GM23338 (cell line): ENCODE results near the gene FOXD1. TPM values are rescaled to one million over a fixed set of nuclear protein-coding genes. Genes with fewer than 3 reads are reported as not detected.

Source experiments
- ATAC-seq: fragments of 200-7000 bp; cut with Tn5 transposase; 3 replicates; pipeline ENCODE4 v1.9.1; 2020
- DNase-seq: peaks from one replicate; pipeline ENCODE4 v3.0.0-alpha.2; 2015; ENCODE audit warnings: low spot score
- H2AFZ ChIP-seq: fragments of 200-600 bp; sonication (generic); 2 replicates; pipeline ENCODE4 v1.8.0; 2016; ENCODE audit warnings: antibody characterized with exemption, mild to moderate bottlenecking, moderate library complexity
- H3F3A ChIP-seq: fragments of 200-600 bp; sonication (generic); replicated peaks from 2 replicates; pipeline ENCODE4 v1.8.0; 2017; ENCODE audit warnings: antibody characterized with exemption, mixed run types, low read depth
- H3K27ac ChIP-seq: fragments of 200-600 bp; sonication (generic); 2 replicates; pipeline ENCODE4 v1.6.1; 2016; ENCODE audit warnings: low read depth
- H3K27me3 ChIP-seq: fragments of 200-600 bp; sonication (generic); 2 replicates; pipeline ENCODE4 v1.8.0; 2016; ENCODE audit warnings: mild to moderate bottlenecking, mixed run types, moderate library complexity; ENCODE audit not compliant: insufficient read depth
- H3K36me3 ChIP-seq: fragments of 200-600 bp; sonication (generic); 2 replicates; pipeline ENCODE4 v1.8.0; 2016; ENCODE audit warnings: mild to moderate bottlenecking; ENCODE audit not compliant: insufficient read depth
- H3K4me1 ChIP-seq: fragments of 200-600 bp; sonication (generic); 2 replicates; pipeline ENCODE4 v1.8.0; 2016; ENCODE audit warnings: mild to moderate bottlenecking, moderate library complexity; ENCODE audit not compliant: insufficient read depth
- H3K4me2 ChIP-seq: fragments of 200-600 bp; sonication (generic); 2 replicates; pipeline ENCODE4 v1.7.1; 2017; ENCODE audit warnings: mixed run types
- H3K4me3 ChIP-seq: fragments of 200-600 bp; sonication (generic); 2 replicates; pipeline ENCODE4 v1.6.1; 2016; ENCODE audit warnings: mixed run types
- H3K79me2 ChIP-seq: fragments of 200-600 bp; sonication (generic); replicated peaks from 2 replicates; pipeline ENCODE4 v1.8.0; 2017; ENCODE audit warnings: mild to moderate bottlenecking; ENCODE audit not compliant: insufficient read depth
- H3K9me2 ChIP-seq: fragments of 200-600 bp; sonication (generic); 2 replicates; pipeline ENCODE4 v1.8.0; 2017; ENCODE audit not compliant: insufficient read depth
- H4K20me1 ChIP-seq: fragments of 200-600 bp; sonication (generic); replicated peaks from 2 replicates; pipeline ENCODE4 v1.8.0; 2017; ENCODE audit warnings: mild to moderate bottlenecking; ENCODE audit not compliant: insufficient read depth
- H3K27ac Mint-ChIP-seq: 2 replicates; pipeline ENCODE4 v1.8.0; 2020; ENCODE audit warnings: inconsistent platforms, mild to moderate bottlenecking, moderate library complexity, mixed read lengths
- H3K27me3 Mint-ChIP-seq: 3 replicates; pipeline ENCODE4 v1.8.0; 2022; ENCODE audit warnings: low read depth, mild to moderate bottlenecking, moderate library complexity, mixed read lengths, inconsistent platforms; ENCODE audit not compliant: insufficient read depth, poor library complexity
- H3K36me3 Mint-ChIP-seq: 3 replicates; pipeline ENCODE4 v1.8.0; 2021; ENCODE audit warnings: low read depth, mild to moderate bottlenecking, inconsistent platforms, moderate library complexity, mixed read lengths
- H3K4me1 Mint-ChIP-seq: 3 replicates; pipeline ENCODE4 v1.8.0; 2020; ENCODE audit warnings: mild to moderate bottlenecking, inconsistent platforms, mixed read lengths
- H3K4me3 Mint-ChIP-seq: 3 replicates; pipeline ENCODE4 v1.8.0; 2021; ENCODE audit warnings: moderate library complexity, mild to moderate bottlenecking, inconsistent platforms, mixed read lengths
- H3K9me3 Mint-ChIP-seq: 3 replicates; pipeline ENCODE4 v1.8.0; 2020; ENCODE audit warnings: moderate library complexity, mild to moderate bottlenecking, inconsistent platforms, mixed read lengths
- CREB1 ChIP-seq: fragments of 250-450 bp; sonication (Bioruptor Pico); IDR thresholded peaks from 2 replicates; pipeline ENCODE4 v1.5.0; 2020; ENCODE audit warnings: low read depth, mild to moderate bottlenecking, moderate library complexity
- CTCF ChIP-seq, 2 experiments: fragments of 200-600 bp in 1 of 2; sonication (generic) in 1 of 2; conservative IDR thresholded peaks; 2 replicates each; pipeline versions ENCODE4 v1.5.1 to v1.6.1; 2016 to 2017; ENCODE audit warnings: antibody characterized with exemption in 2 of 2, low read depth in 2 of 2, mild to moderate bottlenecking in 2 of 2, moderate library complexity in 1 of 2
- EZH2 ChIP-seq: fragments of 200-600 bp; sonication (generic); IDR thresholded peaks from one replicate; pipeline ENCODE4 v1.8.0; 2017; ENCODE audit warnings: antibody characterized with exemption, mild to moderate bottlenecking, low read depth; ENCODE audit not compliant: unreplicated experiment
- EZH2phosphoT487 ChIP-seq: fragments of 200-600 bp; sonication (generic); IDR thresholded peaks from one replicate; pipeline ENCODE4 v1.8.1; 2018; ENCODE audit warnings: antibody characterized with exemption; ENCODE audit not compliant: unreplicated experiment
- JUNB ChIP-seq: IDR thresholded peaks from one replicate; pipeline ENCODE4 v1.6.1; 2016; ENCODE audit warnings: antibody characterized with exemption; ENCODE audit not compliant: unreplicated experiment
- NANOG ChIP-seq: IDR thresholded peaks from 2 replicates; pipeline ENCODE4 v1.6.1; 2016; ENCODE audit warnings: antibody characterized with exemption, borderline replicate concordance
- POLR2AphosphoS5 ChIP-seq: IDR thresholded peaks from 2 replicates; pipeline ENCODE4 v1.6.1; 2016; ENCODE audit warnings: antibody characterized with exemption, low read depth
- REST ChIP-seq: IDR thresholded peaks from one replicate; pipeline ENCODE4 v1.6.1; 2018; ENCODE audit warnings: antibody characterized with exemption; ENCODE audit not compliant: unreplicated experiment
- STAT1 ChIP-seq: IDR thresholded peaks from one replicate; pipeline ENCODE4 v1.6.1; 2016; ENCODE audit warnings: antibody characterized with exemption; ENCODE audit not compliant: unreplicated experiment
- ZNF114 ChIP-seq: fragments of 250-450 bp; sonication (Bioruptor Pico); IDR thresholded peaks from 2 replicates; pipeline ENCODE4 v1.5.0; 2020; ENCODE audit warnings: mild to moderate bottlenecking, moderate library complexity
- ZNF331 ChIP-seq: fragments of 250-450 bp; sonication (Bioruptor Pico); IDR thresholded peaks from 2 replicates; pipeline ENCODE4 v1.5.0; 2020; ENCODE audit warnings: low read depth, mild to moderate bottlenecking, moderate library complexity
- ZNF462 ChIP-seq: fragments of 250-450 bp; sonication (Bioruptor Pico); IDR thresholded peaks from 2 replicates; pipeline ENCODE4 v1.5.0; 2020; ENCODE audit warnings: mild to moderate bottlenecking, moderate library complexity
- polyA plus RNA-seq: library from polyadenylated mRNA; unstranded; fragments of >200 nt; fragmentation: Nextera tagmentation; extraction: Ambion mirVana; gene quantifications from 2 replicates; pipeline ENCODE4 v1.2.1, GENCODE V29; 2016
- total RNA-seq: library from RNA; depleted of rRNA; stranded (reverse); fragments of >200 nt; shearing (Covaris generic); gene quantifications from 2 replicates; pipeline ENCODE4 v1.2.3, GENCODE V29; 2014
- TF ChIP-seq, protein P1 (sequence below): IDR thresholded peaks from 2 replicates; pipeline ENCODE4 v1.6.1; 2016; ENCODE audit warnings: antibody characterized with exemption

Gene FOXD1
- total and polyA plus RNA-seq, 2 experiments from 2014 or later = 0.42 TPM; not detected in 1

DNA sequence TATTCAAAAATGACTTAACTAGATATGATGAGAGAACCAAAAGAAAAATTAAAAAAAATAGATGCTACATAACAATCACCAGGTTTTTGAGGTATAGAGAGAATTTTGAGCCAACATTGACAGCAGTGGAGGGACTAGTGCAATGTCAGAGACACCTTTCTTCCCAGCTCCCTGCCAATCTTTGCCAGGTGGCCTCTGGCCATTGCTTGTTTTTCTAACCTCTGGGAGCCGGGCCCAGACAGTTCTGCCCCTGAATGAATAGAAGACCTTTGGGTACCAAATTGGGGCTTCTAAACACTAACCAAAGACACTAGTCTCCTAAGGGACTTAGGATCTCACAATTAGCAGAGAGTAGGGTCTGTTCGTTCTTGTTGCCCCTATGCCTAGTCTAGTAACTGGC, 33.4 kb downstream of the FOXD1 start:
- Histone ChIP-seq H3K4me3 (no peak overlapping the region), H3K9me2 (no peaks in the 10 kb centered on the region), H3K4me2 (no peak overlapping the region), H3K27me3 (peaks cover 49% of the 10 kb centered on the region), H3K27ac (no peak overlapping the region), H3K79me2 (no peaks in the 10 kb centered on the region), H4K20me1 (no peaks in the 10 kb centered on the region), H3K36me3 (no peaks in the 10 kb centered on the region), H3K4me1 (peaks cover 28% of the 10 kb centered on the region), H3F3A (peaks cover 7% of the 10 kb centered on the region), H2AFZ (no peak overlapping the region)
- H3K27ac Mint-ChIP-seq = no peak overlapping the region
- H3K4me1 Mint-ChIP-seq = peaks cover 33% of the 10 kb centered on the region
- TF ChIP-seq POLR2AphosphoS5 (no peak), EZH2 (no peak), REST (no peak), ZNF331 (CRISPR knock-in tag) (no peak), CTCF (conservative IDR thresholded peaks at IDR 0.05; ENCODE audit: low read depth in 2 of 2) (no peak), EZH2phosphoT487 (no peak), STAT1 (no peak), NANOG (no peak), JUNB (no peak), CREB1 (CRISPR knock-in tag) (no peak), ZNF114 (CRISPR knock-in tag) (no peak), ZNF462 (no peak)
- TF ChIP-seq, protein P1, sequence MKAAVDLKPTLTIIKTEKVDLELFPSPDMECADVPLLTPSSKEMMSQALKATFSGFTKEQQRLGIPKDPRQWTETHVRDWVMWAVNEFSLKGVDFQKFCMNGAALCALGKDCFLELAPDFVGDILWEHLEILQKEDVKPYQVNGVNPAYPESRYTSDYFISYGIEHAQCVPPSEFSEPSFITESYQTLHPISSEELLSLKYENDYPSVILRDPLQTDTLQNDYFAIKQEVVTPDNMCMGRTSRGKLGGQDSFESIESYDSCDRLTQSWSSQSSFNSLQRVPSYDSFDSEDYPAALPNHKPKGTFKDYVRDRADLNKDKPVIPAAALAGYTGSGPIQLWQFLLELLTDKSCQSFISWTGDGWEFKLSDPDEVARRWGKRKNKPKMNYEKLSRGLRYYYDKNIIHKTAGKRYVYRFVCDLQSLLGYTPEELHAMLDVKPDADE = no peak
- H3K9me3 Mint-ChIP-seq = peaks cover 7% of the 10 kb centered on the region; the same call in 1 of the 3 replicates
- H3K27me3 Mint-ChIP-seq = peaks cover 48% of the 10 kb centered on the region
- ATAC-seq = no peak
- H3K4me3 Mint-ChIP-seq = no peak overlapping the region
- H3K36me3 Mint-ChIP-seq = peaks cover 2% of the 10 kb centered on the region; the same call in 1 of the 3 replicates
- no peak for DNase-seq
